PFSK-1 (cell line): ENCODE results near the gene LAMA4.

Experiments
- FOXP2 ChIP-seq: optimal IDR thresholded peaks from 2 replicates; pipeline ENCODE3; 2011; ENCODE audit warnings: borderline replicate concordance, control low read depth, inconsistent platforms; ENCODE audit not compliant: insufficient read depth; ENCODE audit errors: extremely low read length, extremely low read depth
- POLR2AphosphoS5 ChIP-seq: IDR thresholded peaks from 2 replicates; pipeline ENCODE4 v1.6.1; 2012; ENCODE audit warnings: low read depth, mild to moderate bottlenecking, control low read depth, low read length, moderate library complexity
- SIN3A ChIP-seq: IDR thresholded peaks from 2 replicates; pipeline ENCODE4 v1.6.1; 2012; ENCODE audit warnings: mild to moderate bottlenecking, low read length, moderate library complexity, borderline replicate concordance; ENCODE audit not compliant: insufficient read depth
- TAF1 ChIP-seq: IDR thresholded peaks from 2 replicates; pipeline ENCODE4 v1.6.1; 2012; ENCODE audit warnings: low read length, control low read depth, borderline replicate concordance; ENCODE audit not compliant: insufficient read depth
- TF ChIP-seq, protein P1 (sequence below), 2 experiments: IDR thresholded peaks; 2 replicates each; pipeline versions ENCODE4 v1.6.1 to v1.8.0; 2011 to 2012; ENCODE audit warnings: low read depth in 2 of 2, low read length in 2 of 2, control low read depth in 1 of 2, inconsistent platforms in 1 of 2, mild to moderate bottlenecking in 1 of 2, moderate library complexity in 1 of 2; ENCODE audit not compliant: insufficient read depth in 1 of 2

GRCh38 chr6:112286010-112286409, 31.6 kb upstream of the LAMA4 start:
- peak; percentile 45; the same call in 1 of the 2 replicates for TF ChIP-seq TAF1
- TF ChIP-seq, protein P1, sequence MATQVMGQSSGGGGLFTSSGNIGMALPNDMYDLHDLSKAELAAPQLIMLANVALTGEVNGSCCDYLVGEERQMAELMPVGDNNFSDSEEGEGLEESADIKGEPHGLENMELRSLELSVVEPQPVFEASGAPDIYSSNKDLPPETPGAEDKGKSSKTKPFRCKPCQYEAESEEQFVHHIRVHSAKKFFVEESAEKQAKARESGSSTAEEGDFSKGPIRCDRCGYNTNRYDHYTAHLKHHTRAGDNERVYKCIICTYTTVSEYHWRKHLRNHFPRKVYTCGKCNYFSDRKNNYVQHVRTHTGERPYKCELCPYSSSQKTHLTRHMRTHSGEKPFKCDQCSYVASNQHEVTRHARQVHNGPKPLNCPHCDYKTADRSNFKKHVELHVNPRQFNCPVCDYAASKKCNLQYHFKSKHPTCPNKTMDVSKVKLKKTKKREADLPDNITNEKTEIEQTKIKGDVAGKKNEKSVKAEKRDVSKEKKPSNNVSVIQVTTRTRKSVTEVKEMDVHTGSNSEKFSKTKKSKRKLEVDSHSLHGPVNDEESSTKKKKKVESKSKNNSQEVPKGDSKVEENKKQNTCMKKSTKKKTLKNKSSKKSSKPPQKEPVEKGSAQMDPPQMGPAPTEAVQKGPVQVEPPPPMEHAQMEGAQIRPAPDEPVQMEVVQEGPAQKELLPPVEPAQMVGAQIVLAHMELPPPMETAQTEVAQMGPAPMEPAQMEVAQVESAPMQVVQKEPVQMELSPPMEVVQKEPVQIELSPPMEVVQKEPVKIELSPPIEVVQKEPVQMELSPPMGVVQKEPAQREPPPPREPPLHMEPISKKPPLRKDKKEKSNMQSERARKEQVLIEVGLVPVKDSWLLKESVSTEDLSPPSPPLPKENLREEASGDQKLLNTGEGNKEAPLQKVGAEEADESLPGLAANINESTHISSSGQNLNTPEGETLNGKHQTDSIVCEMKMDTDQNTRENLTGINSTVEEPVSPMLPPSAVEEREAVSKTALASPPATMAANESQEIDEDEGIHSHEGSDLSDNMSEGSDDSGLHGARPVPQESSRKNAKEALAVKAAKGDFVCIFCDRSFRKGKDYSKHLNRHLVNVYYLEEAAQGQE (IDR thresholded peaks at IDR 0.05; ENCODE audit: insufficient read depth in 1 of 2, low read depth in 2 of 2, low read length in 2 of 2), result peak in 1 of 2 experiments; percentile 78; a peak in 1 of 4 replicates
- TF ChIP-seq POLR2AphosphoS5, result peak; percentile 79
- peak; percentile 17 for TF ChIP-seq FOXP2
- TF ChIP-seq SIN3A, result peak; percentile 96
